ENCODE data around the gene ARMC6. TPM values are rescaled to one million over a fixed set of nuclear protein-coding genes. Genes with fewer than 3 reads are reported as not detected.
A peak's percentile ranks its signal among the peaks of the same experiment; 100 is the strongest.

Gene ARMC6
- total RNA-seq, 1 experiment from 2014 or later: 66.5 TPM

DNA sequence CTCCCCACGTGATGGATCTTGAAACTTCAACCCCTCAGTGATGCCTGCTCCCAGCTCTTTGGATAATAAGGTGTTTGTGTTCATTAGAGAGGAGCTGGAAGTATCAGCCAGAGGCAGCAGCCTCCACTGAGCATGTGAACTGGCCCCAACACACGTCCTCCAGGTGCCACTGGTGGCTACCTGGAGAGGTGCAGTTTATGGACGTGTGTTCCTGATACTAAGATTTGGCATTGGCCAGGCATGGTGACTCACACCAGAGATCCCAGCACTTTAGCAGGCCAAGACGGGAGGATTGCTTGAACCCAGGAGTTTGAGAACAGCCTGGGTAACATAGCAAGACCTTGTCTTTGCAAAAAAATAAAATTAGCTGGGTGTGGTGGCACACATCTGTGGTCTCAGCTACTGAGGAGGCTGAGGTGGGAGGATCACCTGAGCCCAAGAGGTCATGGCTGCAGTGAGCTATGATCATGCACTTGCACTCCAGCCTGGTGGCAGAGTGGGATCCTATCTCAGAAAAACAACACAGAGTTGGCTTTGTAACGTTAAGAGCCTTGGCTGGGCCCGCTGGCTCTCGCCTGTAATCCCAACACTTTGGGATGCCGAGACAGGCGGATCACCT is 64.8 kb downstream of the ARMC6 start:
- Histone ChIP-seq H3K27me3 (ENCODE audit: insufficient read depth, low read length) (no peaks in the 10 kb centered on the region), H4K5ac (ENCODE audit: insufficient read length, low read depth, low read length) (no peak overlapping the region), H3K56ac (ENCODE audit: insufficient read length, low read depth, low read length) (no peak overlapping the region), H3K18ac (ENCODE audit: insufficient read length, low read depth, low read length) (no peak overlapping the region), H3K14ac (ENCODE audit: insufficient read depth, low read length) (no peak overlapping the region), H3K9ac (ENCODE audit: extremely low read depth, insufficient read length, low read length) (no peak overlapping the region), H3K4me1 (ENCODE audit: insufficient read depth, low read length) (no peaks in the 10 kb centered on the region), H2BK5ac (ENCODE audit: insufficient read length, low read length) (no peak overlapping the region), H3K79me2 (ENCODE audit: insufficient read depth, low read length) (no peaks in the 10 kb centered on the region), H4K91ac (ENCODE audit: insufficient read length, low read depth, low read length) (no peak overlapping the region), H2BK12ac (ENCODE audit: insufficient read length, low read depth, low read length) (no peak overlapping the region), H2AK5ac (ENCODE audit: insufficient read length, low read length) (no peak overlapping the region), H3K23ac (ENCODE audit: insufficient read length, low read depth, low read length) (no peak overlapping the region), H3T11ph (ENCODE audit: low read length) (no peak overlapping the region), H2BK120ac (ENCODE audit: low read depth, low read length, poor library complexity, severe bottlenecking) (no peak overlapping the region), H3K4me2 (ENCODE audit: insufficient read depth, insufficient read length, low read length) (no peak overlapping the region), H4K8ac (replicated peaks; ENCODE audit: insufficient read length, low read depth, low read length) (no peak overlapping the region), H3K79me1 (ENCODE audit: insufficient read depth, low read depth, low read length, poor library complexity, severe bottlenecking) (no peaks in the 10 kb centered on the region), H2AFZ (ENCODE audit: low read length) (no peak overlapping the region), H2BK15ac (ENCODE audit: low read depth, low read length) (no peak overlapping the region), H2BK20ac (ENCODE audit: low read depth, low read length, poor library complexity, severe bottlenecking) (no peak overlapping the region), H3K27ac (ENCODE audit: insufficient read length, low read depth, low read length) (no peak overlapping the region), H3K23me2 (ENCODE audit: insufficient read length, low read depth, low read length, poor library complexity, severe bottlenecking) (no peaks in the 10 kb centered on the region), H3K4ac (ENCODE audit: low read depth, low read length) (no peak overlapping the region), H4K20me1 (ENCODE audit: control insufficient read depth, insufficient read depth, insufficient read length) (no peaks in the 10 kb centered on the region), H3K9me3 (ENCODE audit: control insufficient read depth, low read depth, low read length) (no peaks in the 10 kb centered on the region)
- DNase-seq: no peak
- WGBS (ENCODE audit: extremely low coverage, insufficient read length, low lambda C conversion rate): no CpG with 5 or more reads among the region's 9 CpGs
- Mint-ChIP-seq H3K4me3 (no peak overlapping the region), H3K27me3 (ENCODE audit: low read depth) (peaks cover 23% of the 10 kb centered on the region), H3K4me1 (peaks cover 0 to 3% of the 10 kb centered on the region in 2 experiments; a peak in 2 of 4 replicates), H3K36me3 (ENCODE audit: insufficient read depth in 1 of 3, low read depth in 3 of 3) (no peaks in the 10 kb centered on the region), H3K27ac (0 out of 7 replicates have a peak overlapping the region, but pooled peaks of 1 of the 3 experiments have one; percentile 25), H3K9me3 (no peaks in the 10 kb centered on the region; a peak in 1 of 5 replicates)
- TF ChIP-seq, protein P1, sequence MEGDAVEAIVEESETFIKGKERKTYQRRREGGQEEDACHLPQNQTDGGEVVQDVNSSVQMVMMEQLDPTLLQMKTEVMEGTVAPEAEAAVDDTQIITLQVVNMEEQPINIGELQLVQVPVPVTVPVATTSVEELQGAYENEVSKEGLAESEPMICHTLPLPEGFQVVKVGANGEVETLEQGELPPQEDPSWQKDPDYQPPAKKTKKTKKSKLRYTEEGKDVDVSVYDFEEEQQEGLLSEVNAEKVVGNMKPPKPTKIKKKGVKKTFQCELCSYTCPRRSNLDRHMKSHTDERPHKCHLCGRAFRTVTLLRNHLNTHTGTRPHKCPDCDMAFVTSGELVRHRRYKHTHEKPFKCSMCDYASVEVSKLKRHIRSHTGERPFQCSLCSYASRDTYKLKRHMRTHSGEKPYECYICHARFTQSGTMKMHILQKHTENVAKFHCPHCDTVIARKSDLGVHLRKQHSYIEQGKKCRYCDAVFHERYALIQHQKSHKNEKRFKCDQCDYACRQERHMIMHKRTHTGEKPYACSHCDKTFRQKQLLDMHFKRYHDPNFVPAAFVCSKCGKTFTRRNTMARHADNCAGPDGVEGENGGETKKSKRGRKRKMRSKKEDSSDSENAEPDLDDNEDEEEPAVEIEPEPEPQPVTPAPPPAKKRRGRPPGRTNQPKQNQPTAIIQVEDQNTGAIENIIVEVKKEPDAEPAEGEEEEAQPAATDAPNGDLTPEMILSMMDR (conservative IDR thresholded peaks at IDR 0.05): no peak
